A549 (cell line): ENCODE measurements around the gene RNASE12.

Source experiments
- BHLHE40 ChIP-seq: IDR thresholded peaks from 2 replicates; pipeline ENCODE4 v1.6.1; 2012; ENCODE audit warnings: low read depth, low read length, inconsistent platforms
- CHD2 ChIP-seq: fragments of 150-350 bp; IDR thresholded peaks from 2 replicates; pipeline ENCODE4 v1.6.1; 2014; ENCODE audit warnings: low read length; ENCODE audit not compliant: partially characterized antibody
- CTCF ChIP-seq: fragments of >200 bp; sonication (Bioruptor Twin); formaldehyde crosslinking; IDR thresholded peaks from 3 replicates; pipeline ENCODE4 v1.5.1; 2016
- E2F6 ChIP-seq: IDR thresholded peaks from 2 replicates; pipeline ENCODE4 v1.6.1; 2012; ENCODE audit warnings: low read depth, borderline replicate concordance
- KDM1A ChIP-seq: fragments of 200-600 bp; sonication (generic); IDR thresholded peaks from 2 replicates; pipeline ENCODE4 v1.6.1; 2016; ENCODE audit warnings: low read depth, mild to moderate bottlenecking
- POLR2A ChIP-seq: IDR thresholded peaks from 2 replicates; pipeline ENCODE4 v1.6.1; 2012; ENCODE audit warnings: mild to moderate bottlenecking, low read length
- RAD21 ChIP-seq, 2 experiments: fragments of >200 bp in 1 of 2; sonication (Bioruptor Twin) in 1 of 2; formaldehyde crosslinking in 1 of 2; IDR thresholded peaks in 1 of 2; conservative IDR thresholded peaks in 1 of 2; 2 replicates in 1 of 2; 3 replicates in 1 of 2; pipeline ENCODE4 v1.6.1; 2012 to 2018; ENCODE audit warnings: inconsistent platforms in 1 of 2
- RCOR1 ChIP-seq: fragments of 150-350 bp; IDR thresholded peaks from 2 replicates; pipeline ENCODE4 v1.6.1; 2014; ENCODE audit warnings: antibody characterized with exemption, low read length, low read depth

GRCh38 chr14:20557212-20557542 lies 34.0 kb downstream of the RNASE12 start:
- no peak for TF ChIP-seq CTCF
- TF ChIP-seq CHD2 = no peak
- no peak for TF ChIP-seq E2F6
- no peak for TF ChIP-seq KDM1A
- TF ChIP-seq BHLHE40 = no peak
- TF ChIP-seq POLR2A = no peak
- TF ChIP-seq RCOR1 = no peak
- TF ChIP-seq RAD21 (conservative IDR thresholded peaks at IDR 0.05 in 1 of 2, IDR thresholded peaks at IDR 0.05 in 1 of 2) = no peak
